GM18520 (cell line): ENCODE results near the gene PLPP2.

Experiments
- ATAC-seq: cut with Tn5 transposase; IDR thresholded peaks from one replicate; pipeline ENCODE4 v1.9.1; 2021; ENCODE audit not compliant: unreplicated experiment

The PLPP2 gene

DNA sequence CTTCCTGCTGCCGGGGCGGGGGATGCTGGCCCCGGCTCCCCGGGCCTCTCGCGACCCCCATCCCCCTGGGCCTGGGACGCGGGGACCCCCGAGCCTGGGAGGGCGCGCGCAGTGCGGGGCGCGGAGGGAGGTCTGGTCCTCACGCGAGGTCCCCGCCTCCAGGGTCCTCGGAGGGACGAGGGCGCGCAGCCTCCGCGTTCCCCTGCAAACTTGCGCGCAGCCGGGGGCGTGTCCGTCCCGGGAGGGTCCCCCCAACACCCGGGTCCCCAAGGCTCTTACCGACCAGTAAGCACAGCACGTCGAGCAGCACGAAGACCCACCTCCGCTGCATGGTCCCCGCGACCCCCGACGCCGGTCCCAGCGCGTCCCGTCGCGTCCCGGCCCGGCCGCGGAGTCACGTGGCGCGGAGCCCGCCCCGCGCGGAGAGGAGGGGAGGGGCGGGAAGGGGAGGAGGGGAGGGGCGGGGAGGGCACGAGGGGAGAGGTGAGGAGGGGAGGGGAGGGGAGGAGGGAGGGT, at the start of gene PLPP2:
Gene PLPP2, minus strand, starts transcription at position 398 of the 516 bp plus-strand sequence. Its CDS starts 67 bp downstream, at position 331.
- no peak for ATAC-seq

DNA sequence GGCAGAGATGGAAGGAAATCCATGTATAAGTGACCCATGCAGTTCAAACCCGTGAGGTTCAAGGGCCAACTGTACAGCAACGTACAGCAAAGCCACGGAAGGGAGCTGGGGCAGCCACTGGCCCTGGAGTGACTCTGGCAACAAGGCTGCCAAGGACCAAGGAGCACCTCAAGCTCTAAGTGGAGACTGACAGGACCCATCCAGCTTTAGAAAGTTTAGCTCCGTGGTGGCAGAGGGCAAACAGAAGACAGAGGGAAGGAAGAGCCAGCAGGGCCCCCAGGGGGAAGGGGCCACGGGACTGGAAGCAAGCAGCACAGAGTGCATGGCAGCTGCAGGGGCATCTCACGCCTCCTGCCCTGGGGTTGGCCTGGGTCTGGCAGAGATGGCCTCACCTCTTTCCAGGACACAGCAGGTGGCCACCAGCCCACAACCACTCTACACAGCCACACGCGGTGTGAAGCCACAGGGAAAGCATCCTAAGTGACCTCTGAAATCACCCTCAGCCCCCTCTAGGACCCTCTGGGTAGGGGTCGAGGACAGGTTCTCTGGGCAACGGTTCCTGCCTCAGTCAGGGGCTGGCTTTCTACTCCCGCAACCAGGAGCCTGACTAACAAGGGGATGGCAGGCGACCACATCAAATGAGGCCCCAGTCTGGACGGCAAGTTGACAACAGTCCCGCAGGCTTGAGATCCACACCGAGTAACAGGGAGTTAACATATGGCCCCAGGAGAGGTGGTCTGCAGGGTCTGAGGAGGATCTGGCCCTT, 49.6 kb upstream of the PLPP2 start:
- ATAC-seq: no peak

DNA sequence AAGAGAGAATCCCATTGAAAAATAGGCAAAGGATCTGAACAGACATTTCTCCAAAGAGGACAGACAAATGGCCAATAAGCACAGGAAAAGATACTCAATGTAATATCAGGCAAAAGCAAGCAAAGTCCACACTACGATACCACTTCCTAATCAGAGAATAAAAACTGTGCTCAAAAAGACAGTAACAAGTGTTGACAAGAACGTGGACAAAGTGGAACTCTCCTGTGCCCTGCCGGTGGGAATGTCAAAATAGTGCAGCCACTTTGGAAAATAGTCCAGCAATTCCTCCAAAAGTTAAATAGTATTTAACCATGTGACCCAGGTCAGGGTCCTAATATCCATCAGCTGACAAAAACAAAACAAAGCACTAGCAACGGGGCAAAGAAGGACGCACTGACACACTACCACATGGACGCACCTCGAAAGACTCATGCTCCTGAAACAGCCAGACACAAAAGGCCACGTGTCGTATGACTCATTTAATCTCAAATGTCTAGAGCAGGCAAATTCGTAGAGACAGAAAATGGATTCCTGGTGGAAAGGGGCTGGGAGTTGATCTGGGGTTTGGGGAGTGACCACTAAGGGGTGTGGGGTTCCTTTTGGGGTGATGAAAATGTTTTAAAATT, 48.2 kb upstream of the PLPP2 start:
- no peak for ATAC-seq

DNA sequence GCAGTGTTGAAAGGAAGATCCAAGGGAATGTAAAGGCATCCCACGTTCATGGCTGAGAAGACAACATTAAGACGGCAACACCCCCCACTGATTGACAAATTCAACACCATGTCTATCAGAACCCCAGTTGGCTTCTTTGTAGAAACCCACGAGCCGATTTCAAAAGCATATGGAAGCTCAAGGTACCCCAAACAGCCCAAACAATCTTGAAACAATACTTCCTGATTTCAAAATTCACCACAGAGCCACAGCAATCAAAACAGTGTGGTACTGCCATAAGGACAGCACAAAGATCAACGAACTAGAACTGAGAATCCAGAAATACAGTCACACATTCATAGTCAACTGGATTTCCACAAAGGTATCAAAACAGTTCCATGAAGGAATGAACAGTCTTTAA, 47.2 kb upstream of the PLPP2 start:
- no peak for ATAC-seq

DNA sequence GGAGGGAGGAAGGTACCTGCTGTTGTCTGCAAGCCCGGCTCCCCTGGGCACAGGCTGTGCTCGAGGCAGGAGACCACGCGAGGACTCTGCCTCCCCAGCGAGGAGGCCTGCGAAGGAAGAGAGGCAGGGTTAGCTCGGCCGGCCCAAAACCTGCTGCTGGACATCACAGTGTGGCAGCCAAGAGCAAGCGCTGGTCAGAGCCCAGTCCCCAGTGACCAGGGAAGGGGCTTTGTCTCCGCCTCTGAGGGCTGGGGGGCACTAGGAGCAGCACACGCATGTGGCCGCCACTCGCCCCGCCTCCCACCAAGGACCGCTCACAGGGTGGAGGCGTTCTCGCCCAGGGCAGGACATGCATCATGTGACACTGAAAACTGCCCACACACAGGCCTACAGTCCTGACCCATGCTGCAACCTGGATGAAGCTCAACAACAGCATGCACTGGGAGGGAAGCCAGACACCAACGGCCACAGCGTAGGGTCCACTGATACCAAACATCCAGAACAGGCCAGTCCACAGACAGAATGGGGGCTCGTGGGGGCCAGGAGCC, 44.9 kb upstream of the PLPP2 start:
- ATAC-seq: no peak

DNA sequence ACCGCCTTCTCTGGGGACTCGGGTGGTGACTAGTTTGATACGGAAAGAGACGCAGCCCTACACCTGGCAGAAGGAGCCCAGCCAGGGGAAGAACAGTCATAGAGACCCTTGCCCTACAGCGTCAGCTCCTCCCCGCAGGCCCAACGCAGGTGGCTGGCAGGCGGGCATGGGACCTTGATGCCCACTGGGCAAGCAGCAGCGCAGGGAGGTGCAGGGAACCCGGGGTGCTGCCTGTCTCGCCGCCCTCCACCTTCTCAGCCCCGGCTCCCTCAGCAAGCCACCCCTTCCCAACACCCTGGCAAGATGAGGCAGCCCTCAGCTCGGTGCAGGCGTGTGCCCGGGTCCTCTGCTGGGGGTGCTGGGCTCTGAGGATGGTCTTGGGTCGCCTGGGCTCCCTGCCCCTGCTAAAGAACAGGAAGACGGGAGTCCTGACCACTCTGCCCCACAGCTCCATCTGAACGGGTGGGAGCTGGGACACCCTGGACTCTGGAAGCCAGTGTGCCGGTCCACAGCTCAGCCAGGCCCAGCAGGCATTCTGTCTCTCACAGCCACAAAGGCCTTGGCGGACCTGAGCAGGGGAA, 44.4 kb upstream of the PLPP2 start:
- no peak for ATAC-seq

DNA sequence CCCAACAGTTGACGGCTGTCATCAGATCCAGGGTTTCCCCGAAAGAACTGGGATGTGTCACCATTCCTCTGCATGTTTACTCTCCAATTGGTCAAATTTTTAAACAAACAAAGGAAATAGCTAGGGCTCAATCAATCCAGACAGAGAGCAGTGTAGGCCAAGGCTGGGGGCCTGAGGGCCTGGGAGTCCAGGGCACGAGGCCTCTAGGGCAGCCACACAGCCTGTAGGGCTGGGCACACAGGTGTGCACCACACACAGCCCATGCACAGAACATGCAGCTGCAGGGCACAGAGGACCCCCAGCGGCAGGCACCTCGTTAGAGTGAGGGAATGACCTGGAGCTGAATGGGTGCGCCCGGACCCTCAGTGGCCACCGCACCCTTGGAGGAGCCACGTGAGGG, 43.9 kb upstream of the PLPP2 start:
- no peak for ATAC-seq

DNA sequence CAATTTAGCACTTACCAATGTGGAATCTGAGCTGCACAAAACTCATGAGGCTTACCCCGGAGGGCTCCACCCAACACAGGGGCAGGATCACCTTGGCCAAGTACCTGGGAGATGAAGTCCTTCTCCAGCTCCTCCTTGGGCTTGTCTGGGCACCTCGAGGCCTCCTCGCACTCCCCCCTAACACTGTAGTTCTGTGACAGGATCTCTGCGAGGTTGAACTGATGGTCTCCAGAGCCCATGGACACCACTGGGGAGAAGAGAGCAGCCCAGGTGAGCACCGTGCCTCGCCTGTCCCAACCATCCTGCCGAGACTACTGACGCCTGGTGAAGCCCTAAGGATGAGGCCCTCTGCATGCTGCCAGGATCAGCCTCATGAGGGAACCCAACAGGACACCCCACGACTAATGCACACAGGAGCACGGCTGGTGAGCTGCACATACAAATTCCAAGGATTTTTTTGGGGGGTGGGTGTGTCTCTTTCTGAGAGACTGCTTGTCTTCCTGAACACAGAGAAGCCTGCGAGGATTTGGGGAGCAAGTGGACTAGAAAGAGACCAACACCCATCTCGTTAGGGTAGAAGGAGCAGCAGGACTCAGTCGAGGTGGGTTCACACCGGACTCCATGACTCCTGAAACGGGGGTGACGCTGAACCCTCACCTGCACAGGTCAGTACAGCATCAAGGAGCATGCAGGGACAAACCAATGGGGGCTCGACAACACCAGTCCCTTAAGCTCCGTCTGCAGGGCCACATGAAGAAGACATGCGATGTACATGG, 43.3 kb upstream of the PLPP2 start:
- no peak for ATAC-seq

DNA sequence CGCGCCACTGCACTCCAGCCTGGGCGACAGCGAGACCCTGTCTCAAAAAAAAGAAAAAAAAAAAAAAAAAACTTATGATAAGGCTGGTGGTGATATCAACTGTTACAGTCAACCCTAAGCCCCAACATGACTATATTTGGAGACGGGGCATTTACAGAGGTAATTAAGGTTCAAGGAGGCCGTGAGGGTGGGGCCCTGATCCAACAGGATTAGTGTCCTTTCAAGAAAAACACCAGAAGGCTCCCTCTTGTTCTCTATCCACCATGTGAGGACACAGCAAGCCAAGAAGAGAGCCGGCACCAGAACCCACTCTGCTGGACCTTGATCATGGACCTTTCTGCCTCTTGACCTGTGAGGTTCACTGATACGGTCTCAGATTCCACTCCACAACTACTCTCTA, 39.3 kb upstream of the PLPP2 start:
- ATAC-seq: no peak

DNA sequence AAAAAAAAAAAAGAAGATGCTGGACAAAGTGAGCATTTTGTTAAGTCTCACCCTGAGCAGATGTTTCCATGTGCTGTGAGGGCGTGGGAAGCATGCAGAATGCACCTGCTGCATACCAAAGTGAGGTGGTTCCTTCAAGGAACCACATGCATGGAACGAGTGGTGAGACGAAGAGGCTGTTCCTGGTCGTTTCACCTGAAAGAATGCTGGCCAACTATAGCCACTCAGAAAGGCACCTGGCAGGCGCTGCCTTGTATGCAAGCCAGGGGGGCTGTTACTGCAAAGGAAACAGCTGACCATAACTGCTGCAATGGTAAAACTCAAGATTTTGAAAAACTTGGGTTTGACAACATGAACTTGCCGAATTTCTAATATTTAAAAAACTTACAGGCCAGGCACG, 38.7 kb upstream of the PLPP2 start:
- no peak for ATAC-seq

DNA sequence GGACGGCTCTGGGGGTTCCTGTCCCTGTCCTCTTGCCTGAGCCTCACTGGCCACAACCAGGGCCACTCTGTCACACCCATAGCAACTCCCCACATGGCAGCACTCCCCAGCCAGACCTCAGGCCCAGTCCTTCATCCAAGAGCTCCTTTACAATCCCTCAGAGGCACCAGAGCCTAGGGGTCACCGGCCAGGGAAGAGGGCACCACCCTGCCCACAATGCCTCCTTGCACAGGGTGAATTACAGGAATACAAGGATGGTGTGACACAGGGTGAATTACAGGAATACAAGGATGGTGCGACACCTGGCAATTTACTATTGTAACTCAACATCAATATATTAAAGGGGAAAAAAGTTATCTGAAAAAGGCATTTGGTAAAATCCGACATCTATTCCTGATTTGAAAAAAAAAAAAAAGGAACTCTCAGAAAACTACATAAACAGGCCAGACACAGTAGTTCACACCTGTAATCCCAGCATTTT, 36.9 kb upstream of the PLPP2 start:
- no peak for ATAC-seq

DNA sequence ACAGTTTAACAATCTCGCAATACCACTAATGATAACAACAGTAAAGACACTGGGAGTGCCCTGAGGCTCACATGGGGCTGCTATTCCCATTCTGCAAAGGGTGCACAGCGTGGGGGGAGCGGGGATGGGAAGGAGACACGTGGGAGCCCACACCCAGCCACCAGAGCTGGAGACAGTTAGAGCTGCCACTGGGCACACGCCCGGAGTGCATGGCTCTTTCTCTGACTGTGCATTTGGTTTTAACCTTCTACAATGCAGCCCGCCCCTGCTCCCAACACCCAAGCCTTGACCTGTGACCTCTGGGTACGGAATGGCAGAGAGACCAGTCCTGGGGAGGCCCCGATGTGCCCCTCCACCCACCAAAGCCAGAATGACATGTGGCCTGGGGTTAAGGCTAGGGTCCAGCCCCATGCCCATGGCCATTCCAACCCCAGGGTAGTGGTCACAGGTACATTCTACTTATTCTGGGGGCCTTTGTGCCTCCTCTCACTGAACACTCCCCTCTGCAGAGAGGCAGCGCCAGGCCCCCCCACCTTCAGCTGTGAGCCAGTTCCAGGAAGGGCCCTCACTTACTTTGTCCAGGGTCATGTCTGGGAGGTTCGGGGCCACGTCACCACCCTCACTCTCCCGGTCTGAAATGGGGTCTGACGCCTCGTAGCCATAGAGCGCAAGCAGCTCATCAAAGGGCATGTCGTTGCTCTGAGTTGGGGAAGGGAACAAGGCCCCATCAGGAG, 36.3 kb upstream of the PLPP2 start:
- no peak for ATAC-seq

DNA sequence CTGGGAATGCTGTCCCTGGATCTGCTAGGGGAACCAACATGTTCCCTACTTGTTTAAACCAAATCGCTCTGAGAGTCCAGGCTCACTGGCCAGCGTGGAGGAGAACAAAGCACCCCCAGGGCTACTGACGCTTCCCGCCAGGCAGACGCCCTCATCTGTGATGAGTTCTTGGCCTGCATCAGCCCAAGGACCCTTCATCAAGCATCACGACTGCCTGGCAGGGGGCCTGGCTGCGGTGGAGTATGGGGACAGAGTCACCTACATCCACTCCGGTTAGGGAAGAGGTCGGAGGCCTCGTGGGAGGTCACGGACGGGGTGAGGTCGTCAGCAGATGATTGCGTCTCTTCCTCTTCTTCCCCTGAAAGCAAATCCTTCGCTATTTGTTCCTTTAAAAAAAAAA, 35.7 kb upstream of the PLPP2 start:
- no peak for ATAC-seq

DNA sequence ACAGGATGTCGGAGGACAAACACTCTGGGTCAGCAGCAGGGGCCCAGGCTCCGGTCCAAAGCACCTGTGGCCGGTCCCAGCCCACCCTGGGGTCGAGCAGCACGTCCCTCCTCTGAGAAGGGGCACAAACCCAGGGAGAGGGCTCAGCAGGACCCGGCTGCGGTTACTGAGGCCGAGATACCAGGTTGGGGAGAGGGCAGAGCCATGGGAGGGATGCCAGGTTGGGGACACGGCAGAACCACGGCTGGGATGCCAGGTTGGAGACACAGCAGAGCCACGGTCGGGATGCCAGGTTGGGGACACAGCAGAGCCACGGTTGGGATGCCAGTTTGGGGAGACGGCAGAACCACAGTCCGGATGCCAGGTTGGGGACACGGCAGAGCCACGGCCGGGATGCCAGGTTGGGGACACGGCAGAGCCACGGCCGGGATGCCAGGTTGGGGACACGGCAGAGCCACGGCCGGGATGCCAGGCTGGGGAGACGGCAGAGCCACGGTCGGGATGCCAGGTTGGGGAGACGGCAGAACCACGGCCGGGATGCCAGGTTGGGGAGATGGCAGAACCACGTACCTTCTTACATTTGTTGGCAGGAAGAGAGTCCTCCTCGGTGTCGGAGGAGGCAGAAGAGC, 34.8 kb upstream of the PLPP2 start:
- no peak for ATAC-seq

DNA sequence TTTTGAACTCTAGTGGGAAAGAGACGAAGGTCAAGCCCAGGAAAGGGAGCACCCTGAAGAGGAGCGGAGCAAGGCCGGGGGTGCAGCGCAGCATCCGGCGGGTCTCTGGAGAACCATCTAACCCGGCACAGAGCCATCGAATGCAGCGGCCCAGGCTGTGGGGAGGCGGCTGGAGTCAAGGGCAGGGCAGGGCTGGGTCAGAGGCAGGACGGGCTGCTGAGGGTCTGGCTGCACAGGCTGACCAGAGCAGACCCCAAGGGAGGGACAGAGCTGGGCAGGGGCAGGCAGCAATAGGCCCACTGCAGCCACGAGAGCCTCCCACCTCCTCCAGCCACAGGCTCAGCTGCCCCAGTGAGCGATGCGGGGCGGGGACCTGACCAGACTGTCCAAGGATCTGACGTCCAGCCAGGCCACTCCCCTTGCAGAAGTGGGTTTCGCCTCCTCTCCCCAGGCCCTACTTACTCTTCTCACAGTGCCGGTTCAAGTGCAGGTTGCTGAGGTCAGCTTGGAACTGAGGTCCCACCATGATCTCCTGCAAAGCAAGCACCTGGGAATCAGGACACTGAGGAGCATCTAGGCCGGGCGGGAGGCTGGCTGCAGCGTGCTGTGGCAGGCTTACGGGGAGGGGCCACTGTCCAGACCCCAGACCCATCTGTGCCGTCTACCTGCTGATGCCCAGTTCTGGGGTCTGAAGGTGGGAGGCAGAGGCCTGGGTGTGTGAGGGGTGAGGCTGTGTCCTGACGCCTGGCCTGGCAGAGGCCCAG, 34.2 kb upstream of the PLPP2 start:
- ATAC-seq: no peak

DNA sequence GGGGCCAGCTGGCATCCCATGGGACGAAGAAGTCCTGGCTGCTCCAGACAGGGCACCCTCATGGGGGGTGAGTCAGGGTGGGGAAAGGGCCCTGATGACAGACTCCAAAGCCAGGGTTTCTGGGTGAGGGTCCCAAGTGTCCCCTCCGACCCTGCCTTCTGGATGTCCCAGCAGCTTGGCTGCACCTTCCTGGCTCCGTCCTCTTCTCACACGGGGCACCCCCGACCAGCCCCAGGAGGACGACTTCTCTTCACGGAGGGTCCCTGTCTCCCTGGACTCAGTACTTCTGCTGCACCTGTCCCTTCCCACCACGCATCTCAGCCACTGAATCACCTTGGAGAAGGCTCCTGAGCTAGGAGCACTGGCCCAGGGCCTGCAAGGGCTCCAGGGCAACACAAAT, 33.5 kb upstream of the PLPP2 start:
- ATAC-seq: no peak

DNA sequence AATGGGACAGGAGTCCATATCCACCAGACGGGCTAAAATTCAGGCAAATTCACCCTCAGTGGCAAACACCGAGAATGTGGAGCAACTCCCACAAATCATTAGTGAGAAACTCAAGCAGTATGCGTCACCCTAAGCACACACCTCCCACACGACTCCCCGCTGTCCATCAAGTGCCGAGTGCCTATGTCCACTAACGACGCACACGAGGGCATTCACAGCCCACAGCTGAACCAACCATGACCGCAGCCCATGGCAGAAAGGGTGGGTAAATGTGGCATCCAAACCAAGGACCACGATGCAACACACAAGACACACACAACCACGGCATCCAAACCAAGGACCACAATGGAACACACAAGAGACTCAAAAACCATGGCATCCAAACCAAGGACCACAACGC, 31.4 kb upstream of the PLPP2 start:
- no peak for ATAC-seq

DNA sequence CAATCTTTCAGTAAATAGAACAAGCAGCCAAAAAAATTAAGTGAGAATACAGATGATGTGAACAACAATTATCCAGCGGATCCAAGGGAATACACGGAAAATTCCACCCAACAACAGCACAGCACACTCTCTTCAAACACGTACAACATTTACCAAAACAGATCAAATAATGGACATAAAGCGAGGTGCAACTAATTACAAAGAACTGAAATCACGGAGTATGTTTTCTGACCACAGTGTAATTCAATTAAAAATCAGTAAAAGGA, 27.2 kb upstream of the PLPP2 start:
- ATAC-seq: no peak

DNA sequence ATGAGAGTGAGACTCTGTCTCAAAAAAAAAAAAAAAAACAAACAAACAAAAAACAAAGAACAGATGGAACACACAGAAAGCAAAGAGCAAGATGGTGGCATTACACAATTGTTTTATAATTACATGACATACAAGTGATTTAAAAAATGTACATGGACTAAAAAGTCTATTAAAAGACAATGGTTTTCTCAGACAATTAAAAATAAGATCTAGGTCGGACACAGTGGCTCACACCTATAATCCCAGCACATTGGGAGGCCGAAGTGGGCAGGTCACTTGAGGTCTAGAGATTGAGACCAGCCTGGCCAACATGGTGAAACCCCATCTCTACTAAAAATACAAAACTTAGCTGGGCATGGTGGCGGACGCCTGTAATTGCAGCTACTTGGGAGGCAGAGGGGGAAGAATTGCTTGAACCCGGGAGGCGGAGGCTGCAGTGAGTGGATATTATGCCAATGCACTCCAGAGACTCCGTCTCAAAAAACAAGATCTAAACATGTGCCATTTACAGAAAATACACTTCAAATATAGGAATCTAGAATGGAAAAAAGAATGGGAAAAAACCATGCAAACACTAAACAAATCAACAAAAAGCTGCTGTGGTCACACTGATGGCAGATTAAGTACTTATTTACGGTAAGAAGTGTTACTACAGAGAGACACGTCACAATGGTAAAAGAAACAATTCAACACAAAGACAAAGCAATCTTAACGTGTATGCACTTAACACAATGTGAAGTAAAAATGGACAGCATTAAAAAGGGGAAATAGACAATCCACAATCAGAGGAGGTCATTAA, 26.7 kb upstream of the PLPP2 start:
- ATAC-seq: no peak
